Nephron (organoid): ENCODE results near the gene FBN2.

ENCODE experiments used
- H3K27ac Mint-ChIP-seq, 3 experiments: 2 replicates each; pipeline ENCODE4 v1.8.0; 2020; ENCODE audit warnings: mixed read lengths in 3 of 3, mild to moderate bottlenecking in 2 of 3, moderate library complexity in 1 of 3
- H3K27me3 Mint-ChIP-seq: 2 replicates; pipeline ENCODE4 v1.8.0; 2021; ENCODE audit warnings: low read depth, mild to moderate bottlenecking, moderate library complexity, mixed read lengths
- H3K36me3 Mint-ChIP-seq: 2 replicates; pipeline ENCODE4 v1.8.0; 2020; ENCODE audit warnings: low read depth, mixed read lengths
- H3K4me1 Mint-ChIP-seq: 2 replicates; pipeline ENCODE4 v1.8.0; 2020; ENCODE audit warnings: mixed read lengths
- H3K4me3 Mint-ChIP-seq, 3 experiments: 2 replicates each; pipeline ENCODE4 v1.8.0; 2020; ENCODE audit warnings: mild to moderate bottlenecking in 3 of 3, mixed read lengths in 3 of 3, moderate library complexity in 2 of 3
- H3K9me3 Mint-ChIP-seq: 2 replicates; pipeline ENCODE4 v1.8.0; 2020; ENCODE audit warnings: mixed read lengths
- TF ChIP-seq, protein P1 (sequence below), 3 experiments: fragments of 200-600 bp; sonication (generic); IDR thresholded peaks; one replicate each; pipeline ENCODE4 v1.5.0; 2021; ENCODE audit warnings: antibody characterized with exemption in 3 of 3; ENCODE audit not compliant: unreplicated experiment in 3 of 3

The FBN2 gene

DNA sequence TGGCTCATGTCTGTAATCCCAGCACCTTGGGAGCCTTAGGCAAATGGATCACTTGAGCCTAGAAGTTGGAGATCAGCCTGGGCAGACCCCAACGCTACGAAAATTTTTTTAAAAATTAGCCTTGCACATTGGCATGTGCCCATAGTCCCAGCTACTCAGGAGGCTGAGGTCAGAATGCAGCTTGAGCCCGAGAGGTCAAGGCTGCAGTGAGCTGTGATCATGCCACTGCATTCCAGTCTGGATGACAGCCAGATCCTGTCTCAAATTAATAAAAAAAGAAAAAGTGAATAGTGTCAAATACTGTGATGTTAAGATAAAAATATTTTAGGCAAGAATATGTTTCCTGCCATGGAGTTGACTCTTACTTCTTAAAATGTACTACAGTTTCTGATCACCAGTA, 5.3 kb downstream of the FBN2 start:
- no peak overlapping the region for H3K4me3 Mint-ChIP-seq
- H3K9me3 Mint-ChIP-seq, result no peaks in the 10 kb centered on the region
- no peak overlapping the region for H3K27ac Mint-ChIP-seq
- H3K36me3 Mint-ChIP-seq, result peaks cover 58% of the 10 kb centered on the region
- peaks cover 20% of the 10 kb centered on the region for H3K4me1 Mint-ChIP-seq
- TF ChIP-seq, protein P1, sequence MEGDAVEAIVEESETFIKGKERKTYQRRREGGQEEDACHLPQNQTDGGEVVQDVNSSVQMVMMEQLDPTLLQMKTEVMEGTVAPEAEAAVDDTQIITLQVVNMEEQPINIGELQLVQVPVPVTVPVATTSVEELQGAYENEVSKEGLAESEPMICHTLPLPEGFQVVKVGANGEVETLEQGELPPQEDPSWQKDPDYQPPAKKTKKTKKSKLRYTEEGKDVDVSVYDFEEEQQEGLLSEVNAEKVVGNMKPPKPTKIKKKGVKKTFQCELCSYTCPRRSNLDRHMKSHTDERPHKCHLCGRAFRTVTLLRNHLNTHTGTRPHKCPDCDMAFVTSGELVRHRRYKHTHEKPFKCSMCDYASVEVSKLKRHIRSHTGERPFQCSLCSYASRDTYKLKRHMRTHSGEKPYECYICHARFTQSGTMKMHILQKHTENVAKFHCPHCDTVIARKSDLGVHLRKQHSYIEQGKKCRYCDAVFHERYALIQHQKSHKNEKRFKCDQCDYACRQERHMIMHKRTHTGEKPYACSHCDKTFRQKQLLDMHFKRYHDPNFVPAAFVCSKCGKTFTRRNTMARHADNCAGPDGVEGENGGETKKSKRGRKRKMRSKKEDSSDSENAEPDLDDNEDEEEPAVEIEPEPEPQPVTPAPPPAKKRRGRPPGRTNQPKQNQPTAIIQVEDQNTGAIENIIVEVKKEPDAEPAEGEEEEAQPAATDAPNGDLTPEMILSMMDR (IDR thresholded peaks at IDR 0.05; ENCODE audit: unreplicated experiment in 3 of 3), result no peak
- peaks cover 10% of the 10 kb centered on the region for H3K27me3 Mint-ChIP-seq

DNA sequence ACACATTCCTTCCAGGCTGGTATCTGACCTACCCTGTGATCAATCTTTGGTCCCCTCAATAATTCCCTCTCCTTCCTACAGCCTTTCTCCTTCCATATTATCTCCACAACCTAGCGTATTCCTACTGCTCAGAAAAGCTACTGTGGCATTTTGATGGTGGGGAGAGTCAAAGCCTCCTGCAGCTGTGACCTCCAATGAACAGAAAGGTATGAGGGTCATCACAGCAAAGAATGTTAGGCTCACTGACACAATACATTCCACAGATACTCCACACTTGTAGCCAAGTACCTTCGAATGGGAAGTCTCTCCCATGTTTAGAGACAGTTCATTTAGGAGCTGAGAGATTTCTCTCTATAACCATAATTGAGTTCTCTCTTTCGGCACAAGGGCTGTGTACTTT, 5.9 kb downstream of the FBN2 start:
- Mint-ChIP-seq H3K4me1 (peaks cover 20% of the 10 kb centered on the region), H3K4me3 (no peak overlapping the region), H3K9me3 (no peaks in the 10 kb centered on the region), H3K36me3 (peaks cover 64% of the 10 kb centered on the region), H3K27me3 (peaks cover 10% of the 10 kb centered on the region), H3K27ac (no peak overlapping the region)
- TF ChIP-seq, protein P1 (IDR thresholded peaks at IDR 0.05; ENCODE audit: unreplicated experiment in 3 of 3), result no peak

DNA sequence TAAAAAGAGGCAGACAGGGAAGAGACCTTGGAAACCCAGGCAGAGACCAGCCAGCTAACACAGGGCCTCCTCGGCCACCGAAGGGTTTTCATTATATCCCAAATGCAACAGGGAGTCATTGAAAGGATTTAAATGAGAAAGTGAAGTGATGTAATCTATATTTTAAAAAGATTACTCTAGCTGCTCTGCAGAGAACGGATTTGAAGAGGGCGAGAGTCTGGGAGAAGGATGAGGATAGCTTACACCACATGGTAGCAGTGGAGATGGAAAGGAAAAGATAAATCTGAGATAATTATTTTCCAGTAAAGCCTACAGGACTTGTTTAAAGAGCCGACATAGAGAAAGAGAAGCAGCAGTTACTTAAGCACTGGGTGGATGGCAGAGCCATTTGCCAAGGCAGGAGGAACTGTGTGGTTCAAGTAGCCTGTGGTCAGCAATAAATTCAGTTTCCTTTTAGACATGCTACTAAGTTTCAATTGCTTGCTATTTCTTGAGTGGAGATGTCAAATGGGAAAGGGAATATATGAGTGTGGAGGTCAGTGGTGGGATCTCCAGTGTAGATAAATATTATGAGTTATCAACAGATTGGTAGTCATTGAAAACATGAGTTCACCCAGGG, 9.3 kb downstream of the FBN2 start:
- TF ChIP-seq, protein P1 (IDR thresholded peaks at IDR 0.05; ENCODE audit: unreplicated experiment in 3 of 3), result no peak
- H3K27me3 Mint-ChIP-seq, result no peaks in the 10 kb centered on the region
- no peak overlapping the region for H3K27ac Mint-ChIP-seq
- H3K4me1 Mint-ChIP-seq, result no peaks in the 10 kb centered on the region
- peaks cover 72% of the 10 kb centered on the region for H3K36me3 Mint-ChIP-seq
- no peaks in the 10 kb centered on the region for H3K9me3 Mint-ChIP-seq
- H3K4me3 Mint-ChIP-seq, result no peak overlapping the region

DNA sequence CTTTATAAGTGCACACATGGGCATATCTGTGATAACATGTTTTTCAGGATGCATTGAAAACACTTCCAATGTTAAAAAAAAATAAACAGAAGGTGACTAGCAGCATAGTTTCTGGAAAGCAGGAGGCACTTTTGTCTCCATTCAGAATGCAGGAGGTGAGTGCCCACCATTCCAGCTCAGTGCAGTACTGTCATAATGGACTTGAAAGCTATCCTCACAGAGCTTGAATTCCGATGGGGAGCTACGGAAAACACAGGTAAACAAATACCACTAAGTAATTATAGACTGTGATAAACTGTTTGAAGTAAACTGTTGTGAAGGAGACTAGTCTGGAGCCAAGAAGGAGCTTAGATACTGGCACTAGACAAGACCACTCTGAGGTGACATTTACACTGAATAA, 9.9 kb downstream of the FBN2 start:
- TF ChIP-seq, protein P1 (IDR thresholded peaks at IDR 0.05; ENCODE audit: unreplicated experiment in 3 of 3), result no peak
- Mint-ChIP-seq H3K9me3 (no peaks in the 10 kb centered on the region), H3K4me3 (no peak overlapping the region), H3K27me3 (no peaks in the 10 kb centered on the region), H3K27ac (no peak overlapping the region), H3K4me1 (no peaks in the 10 kb centered on the region), H3K36me3 (peaks cover 78% of the 10 kb centered on the region)

DNA sequence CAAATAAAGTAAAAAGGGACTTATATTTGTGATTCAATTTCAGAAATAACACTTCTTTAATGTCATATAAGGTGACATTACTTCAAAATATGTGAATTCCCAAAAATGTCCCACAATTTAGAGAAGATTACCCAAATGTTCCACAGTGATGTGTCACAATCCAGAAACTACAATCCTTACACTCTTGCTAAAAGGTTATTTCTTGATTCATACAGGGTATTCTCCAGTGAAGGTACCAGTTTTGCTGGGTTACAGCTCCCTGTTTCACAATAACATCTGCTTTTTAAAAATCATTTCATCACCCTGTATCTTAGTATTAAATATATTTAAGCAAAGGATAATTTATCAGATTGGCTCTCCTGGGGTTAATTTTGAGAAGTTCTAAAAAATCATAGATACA, 11.0 kb downstream of the FBN2 start:
- Mint-ChIP-seq H3K27ac (no peak overlapping the region), H3K9me3 (no peaks in the 10 kb centered on the region), H3K4me1 (no peaks in the 10 kb centered on the region), H3K27me3 (no peaks in the 10 kb centered on the region), H3K4me3 (no peak overlapping the region), H3K36me3 (peaks cover 87% of the 10 kb centered on the region)
- TF ChIP-seq, protein P1 (IDR thresholded peaks at IDR 0.05; ENCODE audit: unreplicated experiment in 3 of 3), result no peak

DNA sequence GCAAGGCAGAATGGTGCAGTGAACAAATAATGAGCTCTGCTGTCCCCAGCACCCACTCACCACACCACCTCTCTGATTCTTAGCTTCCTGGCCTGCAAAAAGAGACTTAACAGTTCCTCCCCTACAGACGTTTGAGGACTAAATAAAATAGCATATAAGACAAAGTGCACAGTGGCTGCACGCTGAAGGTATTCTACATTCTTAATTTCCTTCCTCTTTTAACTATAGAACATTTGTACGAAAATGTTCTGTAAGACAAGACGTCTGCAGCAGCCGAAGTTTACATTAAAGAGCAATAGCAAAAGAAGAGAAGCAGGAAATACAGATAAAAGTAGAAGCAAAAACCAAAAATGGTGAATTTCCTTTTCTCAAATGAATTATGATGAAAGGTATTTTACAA, 15.7 kb downstream of the FBN2 start:
- peaks cover 80% of the 10 kb centered on the region for H3K36me3 Mint-ChIP-seq
- no peaks in the 10 kb centered on the region for H3K9me3 Mint-ChIP-seq
- TF ChIP-seq, protein P1 (IDR thresholded peaks at IDR 0.05; ENCODE audit: unreplicated experiment in 3 of 3), result no peak
- no peak overlapping the region for H3K4me3 Mint-ChIP-seq
- no peak overlapping the region for H3K27ac Mint-ChIP-seq
- no peaks in the 10 kb centered on the region for H3K4me1 Mint-ChIP-seq
- no peaks in the 10 kb centered on the region for H3K27me3 Mint-ChIP-seq
